Dermis blood vessel endothelial cell (primary cell): Measurements from ENCODE around the gene STK11. TPM values are rescaled to one million over a fixed set of nuclear protein-coding genes. Genes with fewer than 3 reads are reported as not detected.
"Not testable (repeated sequence)": the region's sequence is repeated elsewhere in the genome, so short reads cannot be mapped to it uniquely, and the experiment has no call there.

ENCODE experiments used
- DNase-seq: peaks from one replicate; pipeline ENCODE4 v3.0.0; 2010
- total RNA-seq: library from RNA; depleted of rRNA; stranded (reverse); fragments of >200 nt; gene quantifications from 2 replicates; pipeline ENCODE4 v1.2.3, GENCODE V29; 2014

The STK11 gene
- total RNA-seq, 1 donor from 2014 or later, result 108 TPM

GRCh38 chr19:1238369-1239303 is 33.1 kb downstream of the STK11 start:
- DNase-seq, result no peak

DNA sequence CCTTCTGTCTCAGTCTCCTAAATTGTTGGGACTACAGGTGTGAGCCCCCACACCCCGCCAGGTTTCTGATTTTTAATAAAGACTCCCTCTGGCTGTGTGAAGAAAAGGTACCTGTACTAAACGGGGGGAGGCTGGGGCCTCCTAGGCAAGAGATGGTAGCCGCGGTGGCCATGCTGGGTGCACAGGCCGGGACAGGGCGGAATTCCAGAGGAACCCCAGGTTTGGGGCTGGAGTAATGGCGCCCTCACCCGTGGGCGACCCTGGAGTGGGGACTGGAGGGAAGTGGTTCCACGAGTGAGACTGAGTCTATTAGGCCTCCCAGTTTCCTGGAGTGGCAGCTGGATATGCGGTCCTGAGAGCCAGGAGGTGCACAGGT is 33.8 kb downstream of the STK11 start:
- DNase-seq, result no peak

- peak; percentile 96 for DNase-seq
Measured at GRCh38 chr19:1239796-1240737, 34.5 kb downstream of the STK11 start.

DNA sequence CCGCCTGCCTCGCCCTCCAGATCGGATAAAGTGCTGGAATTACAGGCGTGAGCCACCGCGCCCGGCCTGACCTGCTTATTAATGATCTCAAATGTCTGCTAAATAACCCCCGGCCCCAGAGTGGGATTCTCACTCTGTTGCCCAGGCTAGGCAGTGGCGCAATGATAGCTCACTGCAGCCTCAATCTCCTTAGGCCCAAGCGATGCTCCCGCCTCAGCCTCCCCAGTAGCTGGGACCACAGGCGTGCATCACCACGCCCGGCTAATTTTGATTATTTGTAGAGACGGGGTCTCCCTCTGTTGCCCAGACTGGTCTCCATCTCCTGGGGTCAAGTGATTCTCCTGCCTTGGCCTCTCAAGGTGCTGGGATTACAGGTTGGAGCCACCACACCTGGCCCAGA is 35.3 kb downstream of the STK11 start:
- DNase-seq, result no peak

DNA sequence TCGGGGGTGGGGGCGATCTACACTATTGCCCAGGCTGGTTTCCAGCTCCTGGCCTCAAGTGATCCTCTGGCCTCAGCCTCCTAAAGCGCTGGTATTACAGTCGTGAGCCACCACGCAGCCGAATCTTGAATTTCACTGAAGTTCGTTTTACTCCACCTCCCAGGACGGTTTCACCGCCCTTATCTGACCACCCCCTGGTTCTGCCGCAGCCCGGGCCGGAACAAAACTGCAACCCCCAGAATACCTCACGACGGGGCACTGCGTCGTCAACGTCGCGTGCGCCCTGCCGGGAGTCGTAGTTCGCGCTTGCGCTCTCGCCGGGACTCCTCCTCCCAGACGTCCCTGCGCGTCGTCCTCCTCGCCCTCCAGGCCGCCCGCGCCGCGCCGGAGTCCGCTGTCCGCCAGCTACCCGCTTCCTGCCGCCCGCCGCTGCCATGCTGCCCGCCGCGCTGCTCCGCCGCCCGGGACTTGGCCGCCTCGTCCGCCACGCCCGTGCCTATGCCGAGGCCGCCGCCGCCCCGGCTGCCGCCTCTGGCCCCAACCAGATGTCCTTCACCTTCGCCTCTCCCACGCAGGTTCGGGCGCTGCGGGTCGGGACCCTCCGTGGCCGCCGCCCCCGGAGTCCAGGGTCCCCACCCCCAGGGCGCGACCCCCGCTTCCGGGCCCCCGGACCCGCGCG is 36.0 kb downstream of the STK11 start, which contains the start of gene ATP5F1D:
Gene ATP5F1D, plus strand, starts transcription at position 335 of the 679 bp plus-strand sequence. Its CDS starts 100 bp downstream, at position 435.
- peak; percentile 96 for DNase-seq

DNA sequence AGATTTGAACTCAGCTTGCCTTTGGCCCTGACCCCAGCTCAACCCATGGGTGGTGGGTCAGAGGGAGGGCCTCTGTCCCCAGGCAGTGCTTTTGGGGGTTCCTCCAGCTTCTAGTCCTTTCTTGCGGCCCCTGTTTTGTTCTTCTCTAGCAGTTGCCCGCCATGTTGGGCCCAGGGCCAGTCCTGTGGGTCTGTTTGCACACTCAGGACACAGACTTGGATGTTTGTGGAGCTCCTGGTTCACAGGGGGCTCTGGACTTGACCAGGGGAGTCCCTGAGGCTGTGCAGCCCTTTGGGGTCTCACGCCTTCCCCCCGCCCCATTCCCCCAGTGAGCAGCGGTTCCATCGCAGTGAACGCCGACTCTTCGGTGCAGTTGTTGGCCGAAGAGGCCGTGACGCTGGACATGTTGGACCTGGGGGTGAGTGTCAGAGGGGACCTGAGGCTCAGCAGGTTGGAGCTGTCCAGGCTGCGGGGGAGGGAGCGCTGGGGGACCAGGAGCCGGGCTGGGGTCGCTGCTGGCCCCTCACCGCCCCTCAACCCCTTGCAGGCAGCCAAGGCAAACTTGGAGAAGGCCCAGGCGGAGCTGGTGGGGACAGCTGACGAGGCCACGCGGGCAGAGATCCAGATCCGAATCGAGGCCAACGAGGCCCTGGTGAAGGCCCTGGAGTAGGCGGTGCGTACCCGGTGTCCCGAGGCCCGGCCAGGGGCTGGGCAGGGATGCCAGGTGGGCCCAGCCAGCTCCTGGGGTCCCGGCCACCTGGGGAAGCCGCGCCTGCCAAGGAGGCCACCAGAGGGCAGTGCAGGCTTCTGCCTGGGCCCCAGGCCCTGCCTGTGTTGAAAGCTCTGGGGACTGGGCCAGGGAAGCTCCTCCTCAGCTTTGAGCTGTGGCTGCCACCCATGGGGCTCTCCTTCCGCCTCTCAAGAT is 38.5 kb downstream of the STK11 start:
- peak; percentile 88 for DNase-seq

DNA sequence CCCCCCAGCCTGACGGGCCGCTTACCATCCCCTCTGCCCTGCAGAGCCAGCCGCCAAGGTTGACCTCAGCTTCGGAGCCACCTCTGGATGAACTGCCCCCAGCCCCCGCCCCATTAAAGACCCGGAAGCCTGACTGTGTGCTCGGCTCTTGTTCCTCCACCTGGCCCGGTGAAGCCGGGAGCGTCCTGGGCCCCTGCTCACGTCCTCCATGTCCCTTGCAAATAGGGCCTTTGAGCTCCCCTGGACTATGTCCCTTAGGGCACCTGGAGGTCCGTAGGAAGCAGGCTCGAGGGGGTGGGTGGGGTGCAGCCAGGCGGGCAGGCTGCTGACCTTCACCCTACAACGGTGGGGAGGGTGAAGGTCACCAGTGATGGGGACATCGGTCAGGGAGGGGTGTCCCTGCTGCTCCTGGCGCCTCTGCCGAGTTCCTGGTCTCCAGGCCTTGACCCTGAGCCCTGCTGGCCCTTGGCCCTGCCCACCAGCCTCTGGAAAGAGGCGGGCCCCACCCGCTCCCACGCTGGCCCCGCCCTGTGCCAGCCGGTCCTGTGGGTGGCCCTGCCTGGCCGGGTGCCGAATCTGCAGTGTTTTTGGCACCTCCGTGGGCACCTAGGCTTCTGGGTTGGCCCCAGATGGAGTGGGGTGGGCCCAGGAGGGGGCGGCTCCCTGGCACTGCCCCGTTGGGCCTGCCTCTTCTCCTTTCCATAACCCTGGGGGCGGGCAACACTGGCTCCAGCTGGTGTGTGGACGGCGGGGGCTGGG is 39.3 kb downstream of the STK11 start:
- no peak for DNase-seq

DNA sequence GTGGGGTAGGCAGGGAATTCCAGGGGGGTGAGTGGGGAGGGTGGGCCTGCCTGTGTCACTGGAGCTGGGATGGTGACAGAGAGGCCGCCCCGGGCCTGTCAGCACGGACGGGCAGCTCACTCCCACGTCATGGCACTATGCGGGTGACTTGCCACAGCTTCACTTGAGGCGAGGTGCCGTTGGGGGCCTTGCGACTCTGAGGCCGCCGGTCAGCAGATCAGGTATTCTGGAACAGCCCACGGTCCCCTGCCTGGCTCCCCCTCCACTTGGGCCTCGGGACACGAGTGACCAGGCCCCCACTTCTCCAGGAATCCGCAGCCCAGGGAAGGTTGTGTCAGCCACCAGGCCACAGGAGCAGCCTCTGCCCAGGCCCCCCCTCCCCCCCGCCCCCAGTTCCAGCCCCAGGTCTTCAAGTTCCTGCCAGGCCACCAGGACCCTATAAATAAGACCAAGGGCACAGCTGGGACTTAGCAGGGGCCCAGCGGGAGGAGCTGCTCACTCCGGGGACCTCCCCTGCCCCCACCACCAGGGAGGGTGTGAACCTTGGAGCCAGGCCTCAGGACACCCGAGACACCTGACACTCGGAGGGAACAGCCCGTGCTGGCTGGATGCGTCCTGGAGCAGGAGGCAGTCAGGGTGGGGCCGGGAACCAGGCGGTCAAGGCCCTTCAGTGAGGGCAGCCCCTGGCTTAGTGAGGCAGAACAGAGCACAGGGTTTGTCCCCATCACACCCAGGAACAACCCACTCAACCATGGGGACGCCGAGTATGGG is 40.1 kb downstream of the STK11 start:
- no peak for DNase-seq

DNA sequence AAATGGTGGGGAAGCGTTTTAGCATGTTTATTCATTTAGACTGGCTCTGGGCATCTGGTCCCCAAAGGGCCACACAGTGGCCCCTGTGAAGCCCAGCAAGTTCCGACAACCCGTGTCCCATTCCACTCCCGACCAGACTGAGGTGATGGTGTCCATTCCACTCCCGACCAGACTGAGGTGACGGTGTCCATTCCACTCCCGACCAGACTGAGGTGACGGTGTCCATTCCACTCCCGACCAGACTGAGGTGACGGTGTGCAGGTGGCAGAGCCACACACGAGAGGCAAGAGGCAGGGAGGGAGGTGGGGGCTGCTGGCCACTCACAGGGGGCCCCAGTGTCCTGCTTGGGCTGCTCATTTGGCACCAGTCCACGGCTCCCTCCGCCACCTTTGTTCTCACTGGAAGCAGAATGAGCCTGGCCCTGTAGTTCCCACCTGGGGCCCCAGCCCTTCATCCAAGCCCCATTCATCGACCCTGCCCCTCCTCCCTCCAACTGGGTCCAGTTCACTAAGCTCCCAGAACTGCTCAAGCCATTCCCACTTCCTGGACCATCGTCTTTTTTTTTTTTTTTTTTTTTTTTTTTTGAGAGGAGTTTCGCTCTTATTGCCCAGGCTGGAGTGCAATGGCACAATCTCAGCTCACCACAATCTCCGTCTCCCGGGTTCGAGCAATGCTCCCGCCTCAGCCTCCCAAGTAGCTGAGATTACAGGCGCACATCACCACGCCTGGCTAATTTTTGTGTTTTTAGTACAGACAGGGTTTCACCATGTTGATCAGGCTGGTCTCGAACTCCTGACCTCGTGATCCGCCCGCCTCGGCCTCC is 40.9 kb downstream of the STK11 start:
- not testable (repeated sequence) for DNase-seq

GRCh38 chr19:1247748-1248138 is 42.2 kb downstream of the STK11 start:
- DNase-seq, result no peak

- peak; percentile 95 for DNase-seq
Measured at GRCh38 chr19:1248139-1248785, 42.7 kb downstream of the STK11 start, which contains the start of gene MIDN. Gene MIDN (plus strand): TSS chr19:1248583. CDS start chr19:1250297, 1,714 bp downstream.

DNA sequence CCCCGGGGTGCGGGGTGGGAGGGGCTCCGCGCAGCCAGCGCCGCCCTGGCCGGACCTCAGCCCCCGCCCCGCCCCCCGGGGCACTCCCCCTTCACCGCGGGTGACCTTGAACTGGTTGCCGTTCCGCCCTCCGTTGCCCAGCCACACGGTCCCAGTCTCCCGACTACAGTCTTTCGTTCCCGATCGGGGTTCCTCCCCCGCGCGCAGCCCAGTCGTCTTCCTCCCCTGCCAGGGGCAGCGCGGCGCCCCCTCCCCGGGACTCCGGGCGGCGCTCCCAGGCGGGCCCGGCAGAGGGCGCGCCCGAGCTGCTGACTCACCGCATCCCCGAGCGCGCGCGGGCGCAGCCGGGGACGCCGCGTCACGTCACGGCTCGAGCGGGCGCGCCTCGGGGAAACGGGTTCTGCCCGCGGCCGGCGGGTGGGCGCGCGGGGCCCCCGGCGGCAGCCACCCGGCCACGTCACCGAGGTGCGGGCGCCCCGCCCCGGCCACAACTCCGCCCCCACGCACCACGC is 43.3 kb downstream of the STK11 start:
- DNase-seq, result peak; percentile 82

DNA sequence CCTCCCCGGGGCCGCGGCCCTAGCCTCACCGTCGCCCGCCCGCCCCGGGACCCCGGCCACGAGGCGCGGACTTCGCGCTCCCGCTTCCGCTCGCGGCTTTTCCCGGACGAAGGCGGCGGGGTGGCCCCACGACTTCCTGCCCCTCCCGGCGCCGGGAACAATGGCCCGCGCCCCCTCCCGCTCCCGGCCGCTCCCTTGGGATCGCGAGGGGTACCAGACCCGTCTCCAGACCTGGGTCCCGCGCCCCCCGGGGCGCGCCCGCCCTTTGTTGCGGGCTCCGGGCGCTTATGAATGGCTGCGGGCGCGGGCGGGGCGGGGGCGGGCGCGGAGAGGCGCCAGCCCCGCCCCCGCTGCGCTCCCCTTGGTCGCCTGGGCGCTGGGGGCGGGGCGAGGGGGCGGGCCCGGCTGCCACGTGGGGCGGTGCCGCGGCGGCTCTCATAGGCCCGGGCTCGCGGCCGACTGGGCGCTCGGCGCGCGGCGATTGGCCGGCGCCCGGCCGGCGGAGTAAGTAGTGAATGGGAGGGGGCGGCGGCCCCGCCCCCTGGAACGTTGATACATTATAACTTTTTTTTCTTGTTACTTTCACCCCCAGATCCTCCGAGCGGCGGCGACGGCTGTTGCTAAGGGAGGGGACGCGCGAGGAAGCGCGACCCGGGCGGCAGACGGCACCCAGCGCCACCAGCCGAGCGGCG is 43.9 kb downstream of the STK11 start:
- peak; percentile 96 for DNase-seq

- no peak for DNase-seq
Measured at GRCh38 chr19:1249990-1250436, 44.4 kb downstream of the STK11 start.

DNA sequence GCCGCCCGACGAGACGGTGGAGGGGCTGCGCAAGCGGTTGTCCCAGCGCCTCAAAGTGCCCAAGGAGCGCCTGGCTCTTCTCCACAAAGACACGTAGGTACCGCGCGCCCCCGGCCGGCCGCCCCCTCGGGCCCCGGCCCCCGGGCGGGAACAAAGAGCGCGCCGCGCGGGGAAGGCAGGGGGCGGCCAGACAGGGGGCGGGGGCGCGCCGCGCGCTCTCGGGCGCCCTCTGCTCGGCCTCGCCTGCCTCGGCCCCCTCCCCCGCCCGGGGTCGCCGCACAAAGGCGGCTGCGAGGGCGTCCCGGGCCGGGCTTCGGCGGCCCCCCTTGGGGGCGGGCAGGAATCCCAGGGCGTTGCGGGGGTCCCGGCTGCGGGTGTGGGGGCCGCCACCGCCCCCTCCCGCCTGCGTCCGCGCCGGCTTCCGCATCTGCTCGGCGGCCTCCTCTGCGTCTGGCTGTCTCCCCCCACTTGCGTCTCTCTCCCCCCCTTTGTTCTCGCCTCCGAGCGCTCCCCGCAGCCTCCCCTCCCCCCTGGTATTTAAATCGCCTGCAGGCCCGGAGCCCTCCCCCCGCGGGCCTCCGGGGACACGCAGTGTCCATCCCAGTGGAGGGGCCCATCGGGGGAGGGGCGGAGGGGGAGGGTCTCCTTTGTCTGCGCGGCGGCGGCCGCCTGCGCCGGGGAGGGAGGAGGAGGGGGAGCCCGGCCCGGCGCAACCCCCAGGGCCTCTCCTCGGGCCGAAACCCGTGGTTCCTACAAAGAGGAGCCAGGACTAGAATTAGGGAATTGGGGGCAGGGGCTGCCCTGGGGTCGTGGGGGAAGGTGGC is 45.1 kb downstream of the STK11 start:
- DNase-seq, result peak; percentile 65
